GM12872 (cell line): ENCODE measurements around the gene SLC25A47.

Experiments used
- CTCF ChIP-seq: IDR thresholded peaks from 3 replicates; pipeline ENCODE4 v1.5.1; 2011; ENCODE audit warnings: low read depth, mild to moderate bottlenecking, low read length, moderate library complexity; ENCODE audit not compliant: insufficient read depth

SLC25A47 gene

GRCh38 chr14:100313464-100314230 is 9.5 kb upstream of the SLC25A47 start:
- TF ChIP-seq CTCF = no peak

- no peak for TF ChIP-seq CTCF
Observed at GRCh38 chr14:100314724-100315123, 8.4 kb upstream of the SLC25A47 start.

GRCh38 chr14:100317389-100317788 is 5.8 kb upstream of the SLC25A47 start:
- no peak for TF ChIP-seq CTCF

GRCh38 chr14:100317912-100318808 is 5.0 kb upstream of the SLC25A47 start:
- TF ChIP-seq CTCF = peak; percentile 82

- no peak for TF ChIP-seq CTCF
Observed at GRCh38 chr14:100320157-100320856, 2.8 kb upstream of the SLC25A47 start.

GRCh38 chr14:100321473-100322137 is 1.5 kb upstream of the SLC25A47 start:
- TF ChIP-seq CTCF = no peak
